GM12875 (cell line): ENCODE results near the gene CYBA.

ENCODE experiments used
- H3K4me3 ChIP-seq: one replicate; pipeline ENCODE4 v1.5.1; 2011; ENCODE audit warnings: low read depth, low read length, control low read depth
- CTCF ChIP-seq: IDR thresholded peaks from 2 replicates; pipeline ENCODE4 v1.5.1; 2011; ENCODE audit warnings: low read depth, mild to moderate bottlenecking, control low read depth, inconsistent platforms, low read length, moderate library complexity, borderline replicate concordance; ENCODE audit not compliant: insufficient read depth

The CYBA gene

GRCh38 chr16:88661468-88661867 is 10.6 kb upstream of the CYBA start:
- no peak overlapping the region for H3K4me3 ChIP-seq

GRCh38 chr16:88659160-88659559 is 8.3 kb upstream of the CYBA start:
- H3K4me3 ChIP-seq = no peak overlapping the region
- TF ChIP-seq CTCF = no peak

More at GRCh38 chr16:88661468-88661867, 10.6 kb upstream of the CYBA start:
- TF ChIP-seq CTCF = no peak

- H3K4me3 ChIP-seq = no peak overlapping the region
- TF ChIP-seq CTCF = no peak
These were observed 7.9 kb upstream of the CYBA start for GRCh38 chr16:88658714-88659113.

- H3K4me3 ChIP-seq = no peak overlapping the region
- no peak for TF ChIP-seq CTCF
These were observed 6.5 kb upstream of the CYBA start for GRCh38 chr16:88657371-88657770.

- H3K4me3 ChIP-seq = no peak overlapping the region
- no peak for TF ChIP-seq CTCF
These were observed 5.6 kb upstream of the CYBA start for GRCh38 chr16:88656291-88656980.

GRCh38 chr16:88655733-88656281 is 5.0 kb upstream of the CYBA start:
- 0 out of 2 replicates have a peak, but pooled peaks have one; percentile 7 for TF ChIP-seq CTCF
- H3K4me3 ChIP-seq = no peak overlapping the region

GRCh38 chr16:88655053-88655732 is 4.3 kb upstream of the CYBA start:
- no peak for TF ChIP-seq CTCF
- no peak overlapping the region for H3K4me3 ChIP-seq
